ENCODE data around the gene NFATC2IP.

The NFATC2IP gene

GRCh38 chr16:29012913-29013553 is 62.3 kb downstream of the NFATC2IP start:
- DNase-seq (ENCODE audit: low read depth, low spot score), result no peak
- H3K4me1 ChIP-seq (ENCODE audit: control insufficient read depth, insufficient read depth, low read length), result no peaks in the 10 kb centered on the region
- no peaks in the 10 kb centered on the region for H3K27me3 ChIP-seq (ENCODE audit: control insufficient read depth, insufficient read depth, low read length)
- no peaks in the 10 kb centered on the region for H3K9me3 ChIP-seq (ENCODE audit: control insufficient read depth, insufficient read depth, low read length)
- no peak overlapping the region for H3K4me3 ChIP-seq (ENCODE audit: low read length)
- H3K27ac ChIP-seq (ENCODE audit: low read length), result no peak overlapping the region
- H3K36me3 ChIP-seq (ENCODE audit: control insufficient read depth, insufficient read depth, low read length), result no peaks in the 10 kb centered on the region
- WGBS (ENCODE audit: insufficient coverage, insufficient read length), result no CpG with 5 or more reads among the region's 9 CpGs

- no peaks in the 10 kb centered on the region for H3K27me3 ChIP-seq (ENCODE audit: control insufficient read depth, insufficient read depth, low read length)
- no peak overlapping the region for H3K27ac ChIP-seq (ENCODE audit: low read length)
- H3K4me1 ChIP-seq (ENCODE audit: control insufficient read depth, insufficient read depth, low read length), result no peaks in the 10 kb centered on the region
- WGBS (ENCODE audit: insufficient coverage, insufficient read length), result no CpG with 5 or more reads among the region's 3 CpGs
- no peak overlapping the region for H3K4me3 ChIP-seq (ENCODE audit: low read length)
- no peak for DNase-seq (ENCODE audit: low read depth, low spot score)
- H3K9me3 ChIP-seq (ENCODE audit: control insufficient read depth, insufficient read depth, low read length), result no peaks in the 10 kb centered on the region
- no peaks in the 10 kb centered on the region for H3K36me3 ChIP-seq (ENCODE audit: control insufficient read depth, insufficient read depth, low read length)
These were observed 63.9 kb downstream of the NFATC2IP start for GRCh38 chr16:29014561-29015069.
